ENCODE data around the gene C4orf51.

Gene C4orf51

GRCh38 chr4:145760961-145761929, 81.3 kb downstream of the C4orf51 start:
- no peak for DNase-seq

- DNase-seq, result no peak
These were observed 82.8 kb downstream of the C4orf51 start for GRCh38 chr4:145762719-145763118.

DNA sequence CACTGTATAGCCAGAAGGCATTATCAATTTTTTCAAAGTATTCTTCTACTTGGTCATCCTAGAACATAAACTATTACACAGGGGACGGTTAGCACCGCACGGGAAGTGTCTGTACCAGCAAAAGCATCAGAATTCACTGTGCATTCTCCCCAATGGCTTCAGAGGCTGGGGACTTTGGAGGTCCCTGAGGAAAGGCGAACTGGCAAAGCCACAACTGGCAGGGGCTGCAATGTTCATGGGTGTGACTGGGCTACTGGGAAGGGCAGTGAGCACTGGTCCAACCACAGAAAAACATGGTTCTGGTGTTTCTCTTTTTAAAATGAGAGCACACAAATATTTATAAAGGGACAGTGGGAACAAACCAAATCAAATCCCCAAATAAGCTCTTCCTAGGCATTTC, 83.5 kb downstream of the C4orf51 start:
- DNase-seq, result no peak

GRCh38 chr4:145766273-145766672, 86.3 kb downstream of the C4orf51 start:
- DNase-seq, result no peak

- no peak for DNase-seq
These were observed 89.6 kb downstream of the C4orf51 start for GRCh38 chr4:145769450-145770037.

- no peak for DNase-seq
These were observed 90.2 kb downstream of the C4orf51 start for GRCh38 chr4:145770124-145770523.

GRCh38 chr4:145772347-145772746, 92.4 kb downstream of the C4orf51 start:
- DNase-seq, result no peak

GRCh38 chr4:145773581-145774234, 93.8 kb downstream of the C4orf51 start:
- DNase-seq, result no peak

DNA sequence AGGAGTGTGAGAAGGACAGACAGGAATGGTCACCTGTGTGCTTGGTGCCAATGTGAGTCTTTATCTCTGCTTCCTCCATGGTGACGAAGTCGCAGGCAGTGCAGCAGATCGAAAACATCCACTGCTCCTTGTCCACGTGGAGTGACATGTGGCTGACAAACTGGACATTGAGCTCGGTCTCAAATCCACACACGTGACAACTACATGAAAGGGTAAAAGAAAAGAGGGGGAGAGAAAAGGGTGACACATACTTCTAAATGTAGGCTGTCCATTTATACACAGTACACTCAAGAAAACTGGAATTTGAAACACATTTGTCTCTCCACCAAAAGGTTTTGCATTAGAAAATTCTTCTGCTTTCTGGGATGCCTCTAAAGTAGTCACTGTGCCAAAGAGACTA, 94.5 kb downstream of the C4orf51 start:
- no peak for DNase-seq

- DNase-seq, result no peak
These were observed 95.5 kb downstream of the C4orf51 start for GRCh38 chr4:145775406-145775805.

GRCh38 chr4:145776208-145776607, 96.3 kb downstream of the C4orf51 start:
- DNase-seq, result no peak

- DNase-seq, result no peak
These were observed 99.4 kb downstream of the C4orf51 start for GRCh38 chr4:145779319-145779801.

DNA sequence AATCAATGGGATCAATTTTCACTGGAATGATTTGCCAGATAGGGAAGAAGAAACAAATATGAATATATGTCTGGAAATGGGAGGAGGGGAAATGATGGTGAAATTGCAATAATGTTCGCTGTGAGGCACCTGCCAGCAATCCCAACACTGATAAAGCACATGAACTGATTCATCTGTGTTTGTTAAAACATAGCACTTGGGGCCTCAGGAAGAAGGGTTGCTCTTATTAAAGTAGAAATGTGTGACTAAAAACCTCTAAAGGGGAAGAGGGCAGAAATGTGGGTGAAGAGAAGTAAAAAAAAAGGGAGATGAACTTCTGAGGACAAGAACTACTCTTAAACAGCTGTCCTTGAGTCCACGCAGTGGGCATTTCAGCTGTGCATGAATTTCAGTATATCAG, 101.4 kb downstream of the C4orf51 start:
- no peak for DNase-seq

Data from stimulated activated CD4-positive, alpha-beta T cell treated with anti-CD3 and anti-CD28 coated beads, Interleukin-12 subunit alpha, Interleukin-12 subunit beta, amount 100 ng/mL, for 4 hours (primary cell).